Fibroblast of pulmonary artery (primary cell): Measurements from ENCODE around the gene BARHL2.
A peak's percentile ranks its signal among the peaks of the same experiment; 100 is the strongest.

Experiments
- DNase-seq: peaks from one replicate; pipeline ENCODE4 v3.0.0-alpha.2; 2010; ENCODE audit warnings: low read depth
- H3K4me3 ChIP-seq: replicated peaks from 2 replicates; pipeline ENCODE4 v1.5.1; 2011; ENCODE audit warnings: low read depth, mild to moderate bottlenecking, control low read depth, low read length, moderate library complexity
- TF ChIP-seq, protein P1 (sequence below): IDR thresholded peaks from 2 replicates; pipeline ENCODE4 v1.5.1; 2011; ENCODE audit warnings: mild to moderate bottlenecking, control low read depth, low read length, inconsistent platforms; ENCODE audit errors: missing control alignments

The BARHL2 gene

DNA sequence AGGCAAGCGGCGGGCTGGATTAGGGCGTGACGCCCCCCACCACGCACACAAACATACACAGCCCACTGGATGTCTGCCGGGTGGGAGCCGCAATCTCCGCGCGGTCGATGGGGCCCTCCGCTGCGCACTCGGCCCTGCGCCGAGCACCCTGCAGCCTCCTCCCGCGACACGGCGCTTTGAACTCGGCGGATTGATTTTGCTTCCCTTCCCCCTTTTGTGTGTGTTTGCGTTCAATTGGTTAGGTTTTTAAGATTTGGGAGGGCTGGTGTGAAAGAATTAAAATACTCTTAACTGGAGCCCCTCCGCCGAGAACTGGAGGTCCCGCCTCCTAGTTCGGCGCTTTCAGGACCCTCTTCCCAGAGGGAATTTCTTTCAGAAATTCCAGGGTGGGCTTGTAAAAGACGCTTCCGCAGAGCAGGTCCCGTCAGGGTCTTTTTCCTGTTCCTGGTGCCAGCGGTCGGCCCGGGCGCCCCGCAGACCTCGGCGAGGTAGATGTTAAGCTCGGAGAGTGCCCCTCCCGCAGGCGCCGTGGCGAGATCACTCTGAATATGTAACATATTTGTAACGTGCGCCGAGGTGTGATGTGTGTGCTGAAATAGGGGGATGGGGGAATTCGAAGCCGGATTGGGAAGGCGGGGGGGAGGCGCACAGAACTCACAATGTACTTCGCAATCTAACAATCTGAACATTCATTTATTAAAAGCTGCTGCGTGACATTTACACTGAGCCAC, 8.0 kb upstream of the BARHL2 start:
- no peak for DNase-seq
- H3K4me3 ChIP-seq = no peak overlapping the region
- TF ChIP-seq, protein P1, sequence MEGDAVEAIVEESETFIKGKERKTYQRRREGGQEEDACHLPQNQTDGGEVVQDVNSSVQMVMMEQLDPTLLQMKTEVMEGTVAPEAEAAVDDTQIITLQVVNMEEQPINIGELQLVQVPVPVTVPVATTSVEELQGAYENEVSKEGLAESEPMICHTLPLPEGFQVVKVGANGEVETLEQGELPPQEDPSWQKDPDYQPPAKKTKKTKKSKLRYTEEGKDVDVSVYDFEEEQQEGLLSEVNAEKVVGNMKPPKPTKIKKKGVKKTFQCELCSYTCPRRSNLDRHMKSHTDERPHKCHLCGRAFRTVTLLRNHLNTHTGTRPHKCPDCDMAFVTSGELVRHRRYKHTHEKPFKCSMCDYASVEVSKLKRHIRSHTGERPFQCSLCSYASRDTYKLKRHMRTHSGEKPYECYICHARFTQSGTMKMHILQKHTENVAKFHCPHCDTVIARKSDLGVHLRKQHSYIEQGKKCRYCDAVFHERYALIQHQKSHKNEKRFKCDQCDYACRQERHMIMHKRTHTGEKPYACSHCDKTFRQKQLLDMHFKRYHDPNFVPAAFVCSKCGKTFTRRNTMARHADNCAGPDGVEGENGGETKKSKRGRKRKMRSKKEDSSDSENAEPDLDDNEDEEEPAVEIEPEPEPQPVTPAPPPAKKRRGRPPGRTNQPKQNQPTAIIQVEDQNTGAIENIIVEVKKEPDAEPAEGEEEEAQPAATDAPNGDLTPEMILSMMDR = no peak

DNA sequence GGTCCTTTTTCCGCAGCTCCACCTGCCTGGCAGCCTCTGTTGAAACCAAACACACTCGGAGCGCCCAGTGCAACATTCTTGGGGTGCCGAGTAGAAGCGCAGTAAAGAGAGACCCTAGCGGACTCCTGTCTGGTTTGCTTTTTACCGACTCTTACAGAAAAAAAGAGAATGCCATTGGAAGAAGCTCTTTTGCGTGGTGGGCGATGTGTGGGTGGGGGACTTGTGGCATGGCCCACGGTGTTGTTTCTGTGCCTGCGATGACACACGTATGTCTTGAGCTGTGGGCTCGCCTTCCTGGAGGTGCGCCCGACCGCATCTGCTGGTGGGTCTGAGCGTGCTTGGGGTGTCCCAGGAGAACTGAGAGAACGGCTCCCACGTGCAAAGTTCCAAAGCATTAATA, 7.3 kb upstream of the BARHL2 start:
- no peak for DNase-seq
- TF ChIP-seq, protein P1 = no peak
- H3K4me3 ChIP-seq = no peak overlapping the region

DNA sequence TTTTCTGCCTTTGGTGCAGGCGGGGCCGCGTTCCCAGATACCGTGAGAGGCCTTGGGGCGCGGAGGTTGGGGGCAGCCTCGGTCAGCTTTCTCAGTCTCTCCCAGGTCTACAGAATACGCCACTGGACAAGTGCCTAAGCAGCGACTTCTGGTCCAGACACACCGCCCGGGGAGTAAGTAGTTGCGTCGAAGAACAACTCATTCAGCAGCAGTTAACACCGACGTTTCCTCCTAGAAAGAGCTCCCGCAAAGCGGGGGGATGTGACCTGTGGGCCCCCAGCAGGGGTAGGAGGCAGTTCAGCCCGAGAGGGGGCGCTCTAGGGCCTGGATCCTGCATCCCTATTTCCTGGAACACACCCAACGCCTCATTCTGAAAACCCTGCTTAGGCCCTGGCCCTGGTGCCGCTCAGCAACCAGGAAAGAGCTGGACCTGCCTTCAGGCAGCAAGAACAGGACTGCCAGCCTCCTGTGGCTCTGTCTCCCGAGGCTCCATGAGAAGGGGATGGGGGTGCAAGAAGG, 6.5 kb upstream of the BARHL2 start:
- TF ChIP-seq, protein P1 = no peak

DNA sequence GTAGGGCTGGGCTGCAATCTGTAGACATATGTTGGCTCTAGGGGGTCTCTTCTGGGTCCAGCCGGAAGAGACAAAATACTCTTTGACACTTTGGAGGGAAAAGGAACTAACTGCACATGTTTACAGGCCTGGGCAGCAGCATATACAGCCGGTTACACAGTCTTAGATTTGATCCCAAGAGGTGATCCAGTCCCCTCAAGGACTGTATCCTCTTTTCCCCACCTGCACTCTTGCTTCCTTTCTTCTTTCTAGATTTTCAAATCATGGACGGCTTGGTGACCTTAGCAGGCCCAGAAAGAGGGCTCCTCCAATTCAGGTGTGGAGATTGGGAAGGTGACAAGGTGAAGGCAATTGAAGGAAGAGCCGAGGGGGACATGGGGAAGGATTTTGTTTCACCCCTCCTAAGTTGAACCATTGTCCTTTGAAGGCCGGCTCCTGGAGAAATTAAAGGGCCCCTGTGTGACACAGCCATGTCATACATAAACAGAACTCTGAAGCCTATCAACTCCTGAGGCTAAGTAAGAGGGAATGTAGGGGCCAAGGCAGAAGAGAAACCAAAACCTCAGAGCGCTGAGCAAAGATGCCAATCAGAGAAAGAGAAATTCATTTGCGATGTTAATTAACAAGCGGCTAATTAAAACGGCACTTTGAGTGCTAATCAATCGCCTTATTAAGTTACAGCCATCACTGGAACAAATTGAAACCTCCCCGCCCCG, 5.9 kb upstream of the BARHL2 start:
- DNase-seq = no peak
- TF ChIP-seq, protein P1 = no peak
- peak overlapping the region; percentile 29 for H3K4me3 ChIP-seq

More for the DNA sequence above, 6.5 kb upstream of the BARHL2 start:
- H3K4me3 ChIP-seq = peak overlapping the region; percentile 29
- no peak for DNase-seq

DNA sequence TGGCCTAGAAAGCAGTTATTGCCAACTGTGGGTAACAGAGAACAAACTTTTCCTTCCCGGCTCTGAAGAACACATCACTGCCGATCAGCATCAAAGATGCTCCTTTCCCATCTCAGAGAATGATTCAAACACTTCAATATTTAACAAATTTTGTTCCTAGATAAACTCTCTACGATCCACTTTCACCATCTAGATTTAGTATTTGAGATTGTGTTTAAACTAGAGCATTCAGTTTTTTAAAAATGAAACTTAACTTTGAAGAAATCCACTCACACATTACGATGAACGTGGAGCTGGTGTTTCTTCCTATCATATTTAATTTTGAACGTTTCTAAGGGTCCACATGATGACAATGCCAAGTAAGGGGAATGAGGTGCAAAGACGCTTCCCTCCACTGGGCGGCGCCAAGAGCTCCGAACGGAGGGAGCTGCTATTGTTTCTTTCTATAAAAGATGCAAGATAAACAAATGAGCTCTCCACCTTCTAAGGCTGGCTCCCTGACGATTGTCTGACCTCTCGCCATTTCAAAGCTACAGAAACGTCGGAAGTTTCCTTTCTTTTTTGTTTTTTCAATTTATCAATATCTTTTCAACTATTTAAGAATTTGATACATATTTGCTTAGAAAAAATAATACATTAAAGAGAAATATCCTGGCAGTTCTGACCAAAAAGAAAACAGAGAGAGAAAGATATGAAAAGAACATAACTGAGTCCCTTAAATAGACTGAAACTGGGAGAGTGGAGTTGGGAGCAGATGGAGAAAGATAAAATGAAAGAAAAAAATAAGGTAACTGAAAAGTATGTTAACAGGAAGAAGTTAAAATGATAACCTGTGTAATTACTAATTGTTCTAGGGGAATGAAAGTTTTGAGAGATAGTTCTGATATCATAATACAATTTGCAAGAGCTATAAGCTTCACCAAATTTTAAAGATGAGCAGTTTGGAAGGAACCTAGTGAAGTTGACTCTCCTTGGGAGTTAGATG, 4.4 kb upstream of the BARHL2 start:
- peak; percentile 66 for DNase-seq
- TF ChIP-seq, protein P1 = peak; percentile 97
- H3K4me3 ChIP-seq = no peak overlapping the region

DNA sequence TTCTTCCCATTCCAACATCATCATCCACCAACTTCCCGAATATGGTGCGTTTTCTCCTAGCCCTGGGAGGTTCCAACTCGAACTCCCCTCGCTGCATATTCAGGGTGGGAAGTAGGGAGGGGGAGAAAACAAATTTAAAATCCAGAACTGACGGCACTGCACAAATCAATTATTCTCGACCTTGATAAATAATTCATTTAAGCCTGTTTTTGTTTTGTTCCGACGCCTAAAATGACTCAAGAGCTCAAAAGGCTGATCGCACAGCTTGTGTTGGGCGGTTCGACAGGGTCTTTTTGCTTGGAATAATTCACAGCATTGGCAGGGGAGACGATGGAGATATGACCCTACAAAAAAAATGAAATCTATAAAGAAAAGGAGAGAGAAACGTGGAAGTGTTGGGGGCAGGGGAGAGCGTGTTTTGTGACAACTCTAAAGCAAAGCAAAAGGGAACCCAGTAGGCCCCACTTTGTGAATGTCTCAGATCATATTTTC, 3.1 kb upstream of the BARHL2 start:
- no peak for DNase-seq
- TF ChIP-seq, protein P1 = no peak
- no peak overlapping the region for H3K4me3 ChIP-seq
